ENCODE measurements around the gene DYNC1LI1. TPM values are rescaled to one million over a fixed set of nuclear protein-coding genes. Genes with fewer than 3 reads are reported as not detected.

The DYNC1LI1 gene
- total RNA-seq (2014; rRNA removed; shearing (Covaris generic); ENCODE audit: low replicate concordance) = 26.6 and 36.9 TPM in 2 replicates

- Histone ChIP-seq H2AFZ (ENCODE audit: low read length) (peak within 1 kb of the TSS; percentile 90), H3K9me3 (ENCODE audit: low read length) (no peaks in the 10 kb centered on the region), H4K20me1 (ENCODE audit: insufficient read depth, low read depth, low read length) (peaks cover 15% of the 10 kb centered on the region), H3K9ac (ENCODE audit: low read length) (peak within 1 kb of the TSS; percentile 99), H3K4me1 (ENCODE audit: low read length) (peaks cover 28% of the 10 kb centered on the region), H3K4me2 (ENCODE audit: low read depth, low read length, poor library complexity, severe bottlenecking) (peak within 1 kb of the TSS; percentile 74), H3K27me3 (ENCODE audit: low read length) (no peaks in the 10 kb centered on the region), H3K4me3 (ENCODE audit: low read length) (peak within 1 kb of the TSS; percentile 97), H3K79me2 (ENCODE audit: low read length) (peaks cover 46% of the 10 kb centered on the region), H3K9me2 (replicated peaks; ENCODE audit: insufficient read depth, low read length) (no peaks in the 10 kb centered on the region), H3K27ac (ENCODE audit: low read length) (peak within 1 kb of the TSS; percentile 79), H3K36me3 (ENCODE audit: insufficient read depth, low read length) (peaks cover 14% of the 10 kb centered on the region; the same call in 1 of the 2 replicates)
- peak; percentile 98 for DNase-seq
Measured at GRCh38 chr3:32570421-32571191, at the start of gene DYNC1LI1. Gene DYNC1LI1, minus strand, starts transcription at chr3:32570858. Its CDS starts 88 bp downstream, at chr3:32570770.

GRCh38 chr3:32619395-32619794 is 48.7 kb upstream of the DYNC1LI1 start:
- Histone ChIP-seq H3K4me3 (ENCODE audit: low read length) (no peak overlapping the region), H4K20me1 (ENCODE audit: insufficient read depth, low read depth, low read length) (no peaks in the 10 kb centered on the region), H3K9ac (ENCODE audit: low read length) (no peak overlapping the region), H3K79me2 (ENCODE audit: low read length) (no peaks in the 10 kb centered on the region), H3K27me3 (ENCODE audit: low read length) (0 out of 2 replicates have a peak, but pooled peaks cover 2% of the 10 kb centered on the region), H3K9me2 (replicated peaks; ENCODE audit: insufficient read depth, low read length) (no peaks in the 10 kb centered on the region), H3K4me2 (ENCODE audit: low read depth, low read length, poor library complexity, severe bottlenecking) (no peak overlapping the region), H2AFZ (ENCODE audit: low read length) (no peak overlapping the region), H3K36me3 (ENCODE audit: insufficient read depth, low read length) (no peaks in the 10 kb centered on the region), H3K4me1 (ENCODE audit: low read length) (no peaks in the 10 kb centered on the region), H3K9me3 (ENCODE audit: low read length) (peaks cover 7% of the 10 kb centered on the region; the same call in 1 of the 2 replicates), H3K27ac (ENCODE audit: low read length) (no peak overlapping the region)
- no peak for DNase-seq

DNA sequence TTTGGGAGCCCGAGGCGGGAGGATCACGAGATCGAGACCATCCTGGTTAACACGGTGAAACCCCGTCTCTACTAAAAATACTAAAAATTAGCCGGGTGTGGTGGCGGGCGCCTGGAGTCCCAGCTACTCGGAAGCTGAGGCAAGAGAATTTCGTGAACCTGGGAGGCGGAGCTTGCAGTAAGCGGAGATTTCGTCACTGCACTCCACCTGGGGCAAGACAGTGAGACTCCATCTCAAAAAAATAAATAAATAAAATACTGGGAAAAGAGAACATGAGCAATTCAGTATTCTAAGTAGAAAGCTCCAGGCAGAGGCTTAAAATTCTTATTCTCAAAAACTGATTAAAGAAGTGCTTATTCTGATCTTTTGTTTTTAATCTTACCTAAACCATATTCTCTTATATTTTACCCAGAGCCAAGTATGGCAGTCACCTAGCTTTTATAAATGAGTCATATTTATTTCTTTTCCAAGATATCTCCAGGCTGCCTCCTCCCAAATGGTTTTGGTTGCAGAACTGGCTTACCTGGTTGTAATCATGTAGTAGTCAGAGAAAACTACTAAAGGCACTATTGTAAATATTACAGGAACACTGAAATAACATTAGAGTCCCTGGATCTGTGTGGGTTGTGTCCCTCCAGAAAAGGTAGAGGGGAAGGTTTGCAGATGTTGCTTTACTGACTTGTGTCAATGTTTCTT is 45.8 kb upstream of the DYNC1LI1 start:
- Histone ChIP-seq H3K27ac (ENCODE audit: low read length) (no peak overlapping the region), H3K4me3 (ENCODE audit: low read length) (no peak overlapping the region), H3K4me1 (ENCODE audit: low read length) (no peaks in the 10 kb centered on the region), H3K4me2 (ENCODE audit: low read depth, low read length, poor library complexity, severe bottlenecking) (no peak overlapping the region), H3K27me3 (ENCODE audit: low read length) (0 out of 2 replicates have a peak, but pooled peaks cover 2% of the 10 kb centered on the region), H3K9ac (ENCODE audit: low read length) (no peak overlapping the region), H3K79me2 (ENCODE audit: low read length) (no peaks in the 10 kb centered on the region), H3K9me2 (replicated peaks; ENCODE audit: insufficient read depth, low read length) (no peaks in the 10 kb centered on the region), H2AFZ (ENCODE audit: low read length) (no peak overlapping the region), H3K36me3 (ENCODE audit: insufficient read depth, low read length) (no peaks in the 10 kb centered on the region), H4K20me1 (ENCODE audit: insufficient read depth, low read depth, low read length) (no peaks in the 10 kb centered on the region), H3K9me3 (ENCODE audit: low read length) (peaks cover 7% of the 10 kb centered on the region; the same call in 1 of the 2 replicates)
- no peak for DNase-seq

GRCh38 chr3:32614956-32615355 is 44.3 kb upstream of the DYNC1LI1 start:
- Histone ChIP-seq H3K27ac (ENCODE audit: low read length) (no peak overlapping the region), H3K27me3 (ENCODE audit: low read length) (0 out of 2 replicates have a peak, but pooled peaks cover 2% of the 10 kb centered on the region), H3K79me2 (ENCODE audit: low read length) (no peaks in the 10 kb centered on the region), H3K36me3 (ENCODE audit: insufficient read depth, low read length) (no peaks in the 10 kb centered on the region), H3K4me1 (ENCODE audit: low read length) (no peaks in the 10 kb centered on the region), H3K9ac (ENCODE audit: low read length) (no peak overlapping the region), H3K9me3 (ENCODE audit: low read length) (peaks cover 7% of the 10 kb centered on the region; the same call in 1 of the 2 replicates), H3K4me2 (ENCODE audit: low read depth, low read length, poor library complexity, severe bottlenecking) (no peak overlapping the region), H4K20me1 (ENCODE audit: insufficient read depth, low read depth, low read length) (no peaks in the 10 kb centered on the region), H2AFZ (ENCODE audit: low read length) (no peak overlapping the region), H3K4me3 (ENCODE audit: low read length) (no peak overlapping the region), H3K9me2 (replicated peaks; ENCODE audit: insufficient read depth, low read length) (no peaks in the 10 kb centered on the region)
- DNase-seq = no peak

DNA sequence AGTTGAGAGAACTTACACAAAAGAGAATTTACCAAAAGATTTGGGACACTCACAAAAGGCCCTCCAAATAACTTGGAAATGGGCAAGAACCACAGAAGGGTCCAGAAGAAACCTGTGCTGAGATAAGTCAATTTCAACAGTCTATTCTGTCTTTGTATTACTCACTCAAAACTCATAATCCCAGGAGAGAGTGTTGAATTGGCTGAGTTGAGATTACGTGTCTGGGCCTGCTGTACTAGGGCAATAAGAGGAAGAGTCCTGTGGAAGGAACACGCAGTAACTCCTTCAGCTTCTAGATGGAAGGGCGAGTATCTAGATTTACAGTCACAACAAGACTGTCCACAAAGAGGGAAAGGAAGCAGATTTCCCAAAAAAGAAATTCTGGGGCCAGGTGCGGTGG is 42.5 kb upstream of the DYNC1LI1 start:
- H4K20me1 ChIP-seq (ENCODE audit: insufficient read depth, low read depth, low read length) = no peaks in the 10 kb centered on the region
- H2AFZ ChIP-seq (ENCODE audit: low read length) = no peak overlapping the region
- H3K27ac ChIP-seq (ENCODE audit: low read length) = no peak overlapping the region
- no peak for DNase-seq
- H3K36me3 ChIP-seq (ENCODE audit: insufficient read depth, low read length) = no peaks in the 10 kb centered on the region
- no peak overlapping the region for H3K4me2 ChIP-seq (ENCODE audit: low read depth, low read length, poor library complexity, severe bottlenecking)
- no peaks in the 10 kb centered on the region for H3K4me1 ChIP-seq (ENCODE audit: low read length)
- H3K9ac ChIP-seq (ENCODE audit: low read length) = no peak overlapping the region
- H3K9me2 ChIP-seq (replicated peaks; ENCODE audit: insufficient read depth, low read length) = no peaks in the 10 kb centered on the region
- H3K79me2 ChIP-seq (ENCODE audit: low read length) = no peaks in the 10 kb centered on the region
- H3K4me3 ChIP-seq (ENCODE audit: low read length) = no peak overlapping the region
- no peaks in the 10 kb centered on the region for H3K27me3 ChIP-seq (ENCODE audit: low read length)
- H3K9me3 ChIP-seq (ENCODE audit: low read length) = no peaks in the 10 kb centered on the region

GRCh38 chr3:32612547-32612946 is 41.9 kb upstream of the DYNC1LI1 start:
- no peaks in the 10 kb centered on the region for H3K27me3 ChIP-seq (ENCODE audit: low read length)
- H3K27ac ChIP-seq (ENCODE audit: low read length) = no peak overlapping the region
- no peaks in the 10 kb centered on the region for H3K36me3 ChIP-seq (ENCODE audit: insufficient read depth, low read length)
- no peaks in the 10 kb centered on the region for H3K9me3 ChIP-seq (ENCODE audit: low read length)
- H3K79me2 ChIP-seq (ENCODE audit: low read length) = no peaks in the 10 kb centered on the region
- H3K9me2 ChIP-seq (replicated peaks; ENCODE audit: insufficient read depth, low read length) = no peaks in the 10 kb centered on the region
- no peak overlapping the region for H3K4me3 ChIP-seq (ENCODE audit: low read length)
- no peak overlapping the region for H3K9ac ChIP-seq (ENCODE audit: low read length)
- no peaks in the 10 kb centered on the region for H4K20me1 ChIP-seq (ENCODE audit: insufficient read depth, low read depth, low read length)
- no peaks in the 10 kb centered on the region for H3K4me1 ChIP-seq (ENCODE audit: low read length)
- DNase-seq = no peak
- no peak overlapping the region for H2AFZ ChIP-seq (ENCODE audit: low read length)
- no peak overlapping the region for H3K4me2 ChIP-seq (ENCODE audit: low read depth, low read length, poor library complexity, severe bottlenecking)

- no peak overlapping the region for H3K27ac ChIP-seq (ENCODE audit: low read length)
- no peaks in the 10 kb centered on the region for H3K27me3 ChIP-seq (ENCODE audit: low read length)
- H3K9me3 ChIP-seq (ENCODE audit: low read length) = no peaks in the 10 kb centered on the region
- H3K79me2 ChIP-seq (ENCODE audit: low read length) = no peaks in the 10 kb centered on the region
- no peak for DNase-seq
- no peak overlapping the region for H3K4me3 ChIP-seq (ENCODE audit: low read length)
- no peaks in the 10 kb centered on the region for H4K20me1 ChIP-seq (ENCODE audit: insufficient read depth, low read depth, low read length)
- no peaks in the 10 kb centered on the region for H3K9me2 ChIP-seq (replicated peaks; ENCODE audit: insufficient read depth, low read length)
- H3K4me2 ChIP-seq (ENCODE audit: low read depth, low read length, poor library complexity, severe bottlenecking) = no peak overlapping the region
- no peaks in the 10 kb centered on the region for H3K4me1 ChIP-seq (ENCODE audit: low read length)
- no peak overlapping the region for H2AFZ ChIP-seq (ENCODE audit: low read length)
- H3K9ac ChIP-seq (ENCODE audit: low read length) = no peak overlapping the region
- H3K36me3 ChIP-seq (ENCODE audit: insufficient read depth, low read length) = no peaks in the 10 kb centered on the region
Measured at GRCh38 chr3:32607522-32607921, 36.9 kb upstream of the DYNC1LI1 start.

- no peaks in the 10 kb centered on the region for H3K9me3 ChIP-seq (ENCODE audit: low read length)
- no peaks in the 10 kb centered on the region for H3K79me2 ChIP-seq (ENCODE audit: low read length)
- no peaks in the 10 kb centered on the region for H3K4me1 ChIP-seq (ENCODE audit: low read length)
- no peaks in the 10 kb centered on the region for H3K36me3 ChIP-seq (ENCODE audit: insufficient read depth, low read length)
- no peak overlapping the region for H2AFZ ChIP-seq (ENCODE audit: low read length)
- no peaks in the 10 kb centered on the region for H3K27me3 ChIP-seq (ENCODE audit: low read length)
- H3K4me2 ChIP-seq (ENCODE audit: low read depth, low read length, poor library complexity, severe bottlenecking) = no peak overlapping the region
- DNase-seq = no peak
- no peak overlapping the region for H3K4me3 ChIP-seq (ENCODE audit: low read length)
- H3K9me2 ChIP-seq (replicated peaks; ENCODE audit: insufficient read depth, low read length) = no peaks in the 10 kb centered on the region
- H4K20me1 ChIP-seq (ENCODE audit: insufficient read depth, low read depth, low read length) = no peaks in the 10 kb centered on the region
- no peak overlapping the region for H3K27ac ChIP-seq (ENCODE audit: low read length)
- no peak overlapping the region for H3K9ac ChIP-seq (ENCODE audit: low read length)
Measured at GRCh38 chr3:32606960-32607359, 36.3 kb upstream of the DYNC1LI1 start.
